Omental fat pad (tissue), 4 donors: ENCODE data around the gene LVRN. TPM values are rescaled to one million over a fixed set of nuclear protein-coding genes. Genes with fewer than 3 reads are reported as not detected.
"Not testable (repeated sequence)": the region's sequence is repeated elsewhere in the genome, so short reads cannot be mapped to it uniquely, and the experiment has no call there.

ENCODE experiments used
- ATAC-seq: fragments of 150-250 bp; one replicate; pipeline ENCODE4 v1.9.1; 2016; ENCODE audit warnings: mild to moderate bottlenecking, moderate library complexity; ENCODE audit not compliant: low FRiP score
- DNase-seq: peaks from one replicate; pipeline ENCODE4 v3.0.0-alpha.2; 2019; ENCODE audit warnings: low spot score
- CTCF ChIP-seq, 3 donors: fragments of 450-650 bp; IDR thresholded peaks; one replicate each; pipeline ENCODE4 v1.5.1; 2016 to 2017; ENCODE audit warnings: antibody characterized with exemption in 3 of 3, mild to moderate bottlenecking in 3 of 3, moderate library complexity in 2 of 3
- total RNA-seq, 4 donors: library from RNA; depleted of rRNA; stranded (reverse); fragments of >200 nt; gene quantifications; one replicate each; pipeline ENCODE4 v1.1.0, GENCODE V29; 2016

LVRN gene, protein sequence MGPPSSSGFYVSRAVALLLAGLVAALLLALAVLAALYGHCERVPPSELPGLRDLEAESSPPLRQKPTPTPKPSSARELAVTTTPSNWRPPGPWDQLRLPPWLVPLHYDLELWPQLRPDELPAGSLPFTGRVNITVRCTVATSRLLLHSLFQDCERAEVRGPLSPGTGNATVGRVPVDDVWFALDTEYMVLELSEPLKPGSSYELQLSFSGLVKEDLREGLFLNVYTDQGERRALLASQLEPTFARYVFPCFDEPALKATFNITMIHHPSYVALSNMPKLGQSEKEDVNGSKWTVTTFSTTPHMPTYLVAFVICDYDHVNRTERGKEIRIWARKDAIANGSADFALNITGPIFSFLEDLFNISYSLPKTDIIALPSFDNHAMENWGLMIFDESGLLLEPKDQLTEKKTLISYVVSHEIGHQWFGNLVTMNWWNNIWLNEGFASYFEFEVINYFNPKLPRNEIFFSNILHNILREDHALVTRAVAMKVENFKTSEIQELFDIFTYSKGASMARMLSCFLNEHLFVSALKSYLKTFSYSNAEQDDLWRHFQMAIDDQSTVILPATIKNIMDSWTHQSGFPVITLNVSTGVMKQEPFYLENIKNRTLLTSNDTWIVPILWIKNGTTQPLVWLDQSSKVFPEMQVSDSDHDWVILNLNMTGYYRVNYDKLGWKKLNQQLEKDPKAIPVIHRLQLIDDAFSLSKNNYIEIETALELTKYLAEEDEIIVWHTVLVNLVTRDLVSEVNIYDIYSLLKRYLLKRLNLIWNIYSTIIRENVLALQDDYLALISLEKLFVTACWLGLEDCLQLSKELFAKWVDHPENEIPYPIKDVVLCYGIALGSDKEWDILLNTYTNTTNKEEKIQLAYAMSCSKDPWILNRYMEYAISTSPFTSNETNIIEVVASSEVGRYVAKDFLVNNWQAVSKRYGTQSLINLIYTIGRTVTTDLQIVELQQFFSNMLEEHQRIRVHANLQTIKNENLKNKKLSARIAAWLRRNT
- total RNA-seq, result 10 to 100 TPM; 14.9 to 39.7 (median 24.8) TPM

DNA sequence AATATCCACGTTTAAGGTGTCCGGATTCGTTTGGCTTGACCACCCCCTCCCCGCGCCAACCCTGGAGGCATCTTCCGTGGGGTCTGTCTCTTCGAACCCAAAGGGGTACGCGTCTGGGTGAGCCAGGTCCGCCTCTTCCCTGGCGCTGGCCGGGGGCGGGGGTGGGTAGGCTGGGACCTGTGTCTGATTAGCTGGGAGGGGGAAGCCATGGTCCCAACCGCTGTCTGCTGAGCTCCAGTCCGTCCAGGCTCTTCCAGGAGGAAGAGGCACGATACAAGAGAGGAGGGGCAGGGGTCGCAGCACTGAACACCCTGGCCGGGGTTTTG, at the start of gene LVRN:
LVRN (plus strand) TSS at position 237 of the 326 bp plus-strand sequence. CDS start 143 bp downstream, outside the sequence.
- DNase-seq (no peak), ATAC-seq (no peak)
- TF ChIP-seq CTCF (IDR thresholded peaks at IDR 0.05), result no peak

DNA sequence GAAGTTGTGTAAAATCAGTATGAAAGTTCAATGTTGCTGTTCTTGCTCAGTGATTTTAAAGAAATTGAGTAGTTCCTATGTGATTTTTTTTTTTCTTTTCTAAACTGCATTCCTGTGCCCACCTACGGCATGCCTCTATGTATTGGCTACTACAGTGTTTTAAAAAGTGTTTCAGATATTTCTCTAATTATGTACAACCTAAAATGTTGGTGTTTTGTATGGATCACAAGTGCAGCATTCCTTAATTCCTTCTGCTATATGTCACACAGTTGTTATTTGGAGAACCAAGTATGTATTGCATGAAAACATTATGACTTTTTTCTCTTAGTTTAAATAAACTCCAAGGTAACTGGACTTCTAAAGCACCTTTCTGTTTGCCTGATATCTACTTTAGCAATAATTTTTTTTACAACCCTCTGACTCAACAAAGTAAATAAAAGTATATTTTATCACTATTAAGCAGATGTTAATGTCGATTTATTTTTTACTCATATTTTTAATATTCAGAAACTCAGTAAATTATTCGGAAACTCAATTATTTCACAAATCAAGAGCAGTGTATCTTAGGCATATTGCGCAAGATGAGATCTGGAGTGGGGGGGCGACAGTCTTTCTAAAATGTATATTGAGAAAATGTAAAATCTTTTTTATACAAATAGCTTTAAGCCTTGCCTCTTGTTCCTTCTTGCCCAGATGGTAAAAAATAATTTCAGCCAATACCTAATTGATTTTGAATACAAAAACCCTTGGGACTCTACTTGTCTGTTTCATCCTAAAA, 48.5 kb upstream of the LVRN start:
- not testable (repeated sequence) for ATAC-seq, DNase-seq

- ATAC-seq (peak; percentile 64), DNase-seq (no peak)
- no peak for TF ChIP-seq CTCF (IDR thresholded peaks at IDR 0.05)
These were observed 42.0 kb upstream of the LVRN start for GRCh38 chr5:115920171-115920725.

DNA sequence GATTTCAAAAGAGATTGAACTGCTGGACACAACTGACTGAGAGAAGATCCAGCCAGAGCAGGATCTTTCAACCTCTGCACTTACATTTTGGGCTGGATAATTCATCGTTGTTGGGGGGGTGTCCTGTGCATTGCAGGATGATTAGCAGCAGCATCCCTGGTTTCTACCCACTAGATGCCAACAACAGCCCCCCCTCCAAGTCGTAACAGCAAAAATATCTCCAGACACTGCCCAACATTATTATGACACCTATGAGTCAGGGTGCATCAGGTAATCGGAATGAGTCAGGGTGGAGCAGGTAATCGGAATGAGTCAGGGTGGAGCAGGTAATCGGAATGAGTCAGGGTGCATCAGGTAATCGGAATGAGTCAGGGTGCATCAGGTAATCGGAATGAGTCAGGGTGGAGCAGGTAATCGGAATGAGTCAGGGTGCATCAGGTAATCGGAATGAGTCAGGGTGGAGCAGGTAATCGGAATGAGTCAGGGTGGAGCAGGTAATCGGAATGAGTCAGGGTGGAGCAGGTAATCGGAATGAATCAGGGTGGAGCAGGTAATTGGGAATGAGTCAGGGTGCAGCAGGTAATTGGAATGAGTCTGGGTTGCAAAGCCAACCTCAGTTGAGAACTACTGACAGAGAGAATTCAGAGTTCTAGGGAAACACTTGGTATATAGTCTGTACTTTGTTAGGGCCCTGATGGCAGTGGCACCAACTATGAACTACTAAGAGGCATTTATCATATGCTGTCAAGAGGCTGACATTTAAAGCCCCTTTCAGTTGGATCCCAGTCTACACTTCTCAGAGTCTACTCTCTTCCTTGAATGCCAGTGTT, 33.5 kb upstream of the LVRN start:
- not testable (repeated sequence) for DNase-seq, ATAC-seq

DNA sequence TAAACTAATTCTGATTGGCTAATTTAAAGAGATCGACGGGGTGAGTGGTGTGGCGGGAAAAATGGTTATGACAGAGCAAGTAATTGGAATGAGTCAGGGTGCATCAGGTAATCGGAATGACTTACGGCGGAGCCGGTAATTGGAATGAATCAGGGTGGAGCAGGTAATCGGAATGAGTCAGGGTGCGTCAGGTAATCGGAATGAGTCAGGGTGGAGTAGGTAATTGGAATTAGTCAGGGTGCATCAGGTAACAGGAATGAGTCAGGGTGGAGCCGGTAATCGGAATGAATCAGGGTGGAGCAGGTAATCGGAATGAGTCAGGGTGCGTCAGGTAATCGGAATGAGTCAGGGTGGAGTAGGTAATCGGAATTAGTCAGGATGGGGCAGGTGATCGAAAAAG, 32.1 kb upstream of the LVRN start:
- not testable (repeated sequence) for ATAC-seq, DNase-seq

- TF ChIP-seq CTCF (IDR thresholded peaks at IDR 0.05), result no peak
- ATAC-seq (no peak), DNase-seq (no peak)
These were observed 31.5 kb upstream of the LVRN start for GRCh38 chr5:115930630-115931337.

- DNase-seq (no peak), ATAC-seq (no peak)
- TF ChIP-seq CTCF (IDR thresholded peaks at IDR 0.05), result no peak
These were observed 29.3 kb upstream of the LVRN start for GRCh38 chr5:115932991-115933390.
